Peyer's patch (tissue), 4 donors: Measurements from ENCODE around the gene CLEC4D.

Experiments used
- POLR2A ChIP-seq, 2 donors: fragments of 450-650 bp; IDR thresholded peaks; one replicate each; pipeline ENCODE4 v1.5.1; 2017; ENCODE audit warnings: antibody characterized with exemption in 2 of 2, mild to moderate bottlenecking in 2 of 2, moderate library complexity in 2 of 2
- TF ChIP-seq, protein P1 (sequence below), 6 experiments: fragments of 450-650 bp in 4 of 6; fragments of 200-600 bp in 2 of 6; sonication (generic) in 1 of 6; IDR thresholded peaks; one replicate each; pipeline ENCODE4 v1.5.1; 2017 to 2019; ENCODE audit warnings: antibody characterized with exemption in 6 of 6, mild to moderate bottlenecking in 3 of 6, moderate library complexity in 1 of 6

DNA sequence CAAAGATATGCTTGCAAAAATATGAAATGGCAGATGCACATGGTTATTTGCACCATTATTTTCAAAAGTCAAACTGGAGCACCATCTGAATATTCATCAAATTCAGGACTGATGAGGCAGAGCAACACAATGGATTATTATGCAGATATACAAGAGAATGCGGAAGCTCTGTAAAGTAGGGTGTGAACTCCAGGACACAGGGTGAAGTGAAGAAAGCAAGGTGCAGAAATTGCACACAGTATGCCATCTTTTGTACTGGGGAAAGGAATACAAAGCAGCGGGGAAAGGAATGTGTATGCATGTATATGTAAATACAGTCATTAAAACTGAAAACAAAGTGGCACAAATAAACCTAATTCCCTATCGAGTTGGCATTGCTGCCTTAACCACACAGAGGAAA lies 50.1 kb downstream of the CLEC4D start:
- no peak for TF ChIP-seq POLR2A (IDR thresholded peaks at IDR 0.05)
- TF ChIP-seq, protein P1, sequence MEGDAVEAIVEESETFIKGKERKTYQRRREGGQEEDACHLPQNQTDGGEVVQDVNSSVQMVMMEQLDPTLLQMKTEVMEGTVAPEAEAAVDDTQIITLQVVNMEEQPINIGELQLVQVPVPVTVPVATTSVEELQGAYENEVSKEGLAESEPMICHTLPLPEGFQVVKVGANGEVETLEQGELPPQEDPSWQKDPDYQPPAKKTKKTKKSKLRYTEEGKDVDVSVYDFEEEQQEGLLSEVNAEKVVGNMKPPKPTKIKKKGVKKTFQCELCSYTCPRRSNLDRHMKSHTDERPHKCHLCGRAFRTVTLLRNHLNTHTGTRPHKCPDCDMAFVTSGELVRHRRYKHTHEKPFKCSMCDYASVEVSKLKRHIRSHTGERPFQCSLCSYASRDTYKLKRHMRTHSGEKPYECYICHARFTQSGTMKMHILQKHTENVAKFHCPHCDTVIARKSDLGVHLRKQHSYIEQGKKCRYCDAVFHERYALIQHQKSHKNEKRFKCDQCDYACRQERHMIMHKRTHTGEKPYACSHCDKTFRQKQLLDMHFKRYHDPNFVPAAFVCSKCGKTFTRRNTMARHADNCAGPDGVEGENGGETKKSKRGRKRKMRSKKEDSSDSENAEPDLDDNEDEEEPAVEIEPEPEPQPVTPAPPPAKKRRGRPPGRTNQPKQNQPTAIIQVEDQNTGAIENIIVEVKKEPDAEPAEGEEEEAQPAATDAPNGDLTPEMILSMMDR (IDR thresholded peaks at IDR 0.05) = no peak
